Nephron progenitor cell (in vitro differentiated cells): ENCODE measurements around the gene FGA.

Experiments
- DNase-seq: peaks from one replicate; pipeline ENCODE4 v3.0.0; 2021
- H3K27ac Mint-ChIP-seq: 2 replicates; pipeline ENCODE4 v1.8.0; 2021; ENCODE audit warnings: mild to moderate bottlenecking, moderate library complexity, mixed read lengths
- H3K27me3 Mint-ChIP-seq: 2 replicates; pipeline ENCODE4 v1.8.0; 2021; ENCODE audit warnings: mild to moderate bottlenecking, low read depth, mixed read lengths; ENCODE audit not compliant: poor library complexity
- H3K36me3 Mint-ChIP-seq: 2 replicates; pipeline ENCODE4 v1.8.0; 2021; ENCODE audit warnings: low read depth, mixed read lengths
- H3K4me1 Mint-ChIP-seq: 2 replicates; pipeline ENCODE4 v1.8.0; 2021; ENCODE audit warnings: mixed read lengths
- H3K4me3 Mint-ChIP-seq: 2 replicates; pipeline ENCODE4 v1.8.0; 2021; ENCODE audit warnings: mild to moderate bottlenecking, moderate library complexity, mixed read lengths
- H3K9me3 Mint-ChIP-seq: 2 replicates; pipeline ENCODE4 v1.8.0; 2021; ENCODE audit warnings: mild to moderate bottlenecking, moderate library complexity, mixed read lengths
- TF ChIP-seq, protein P1 (sequence below): fragments of 200-600 bp; sonication (generic); IDR thresholded peaks from 2 replicates; pipeline ENCODE4 v1.5.0; 2021; ENCODE audit warnings: antibody characterized with exemption

FGA gene

DNA sequence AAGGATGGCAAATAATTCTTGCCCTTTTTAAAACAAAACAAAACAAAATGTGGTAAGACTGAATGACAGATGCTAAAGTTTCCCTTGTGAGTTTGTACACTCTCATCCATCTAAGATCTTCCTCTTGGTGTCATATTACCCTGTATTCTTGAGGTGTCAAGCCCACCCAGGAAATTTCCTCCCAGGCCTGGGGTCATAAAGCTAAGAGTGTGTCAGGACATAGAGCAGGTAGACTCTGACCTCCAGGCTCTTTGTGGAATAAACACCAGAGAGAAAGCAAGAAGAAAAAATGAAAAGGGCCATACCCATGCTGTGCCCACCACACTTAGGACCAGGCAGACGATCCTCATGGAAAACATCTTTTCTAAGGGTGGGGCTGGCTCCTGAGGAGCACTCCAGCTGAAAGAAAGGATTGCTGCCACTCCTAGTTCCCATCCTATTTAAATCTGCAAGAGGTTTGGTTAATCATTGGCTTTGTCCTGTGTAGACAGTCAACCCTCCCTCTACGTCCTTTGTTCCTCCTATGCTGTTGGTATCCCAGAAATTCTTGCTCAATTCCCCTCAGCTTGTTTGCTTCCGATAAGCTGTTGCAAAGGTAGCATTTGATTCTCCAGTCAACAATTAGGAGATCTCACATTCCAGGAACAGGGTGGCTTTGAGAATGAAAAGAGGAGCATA, at the start of gene FGA:
FGA (minus strand) TSS at position 414 of the 678 bp plus-strand sequence; CDS start at position 359, 55 bp downstream.
- Mint-ChIP-seq H3K9me3 (no peaks in the 10 kb centered on the region), H3K27me3 (peaks cover 4% of the 10 kb centered on the region), H3K4me3 (no peak within 1 kb of the TSS), H3K4me1 (peaks cover 21% of the 10 kb centered on the region), H3K36me3 (no peaks in the 10 kb centered on the region), H3K27ac (no peak within 1 kb of the TSS)
- TF ChIP-seq, protein P1, sequence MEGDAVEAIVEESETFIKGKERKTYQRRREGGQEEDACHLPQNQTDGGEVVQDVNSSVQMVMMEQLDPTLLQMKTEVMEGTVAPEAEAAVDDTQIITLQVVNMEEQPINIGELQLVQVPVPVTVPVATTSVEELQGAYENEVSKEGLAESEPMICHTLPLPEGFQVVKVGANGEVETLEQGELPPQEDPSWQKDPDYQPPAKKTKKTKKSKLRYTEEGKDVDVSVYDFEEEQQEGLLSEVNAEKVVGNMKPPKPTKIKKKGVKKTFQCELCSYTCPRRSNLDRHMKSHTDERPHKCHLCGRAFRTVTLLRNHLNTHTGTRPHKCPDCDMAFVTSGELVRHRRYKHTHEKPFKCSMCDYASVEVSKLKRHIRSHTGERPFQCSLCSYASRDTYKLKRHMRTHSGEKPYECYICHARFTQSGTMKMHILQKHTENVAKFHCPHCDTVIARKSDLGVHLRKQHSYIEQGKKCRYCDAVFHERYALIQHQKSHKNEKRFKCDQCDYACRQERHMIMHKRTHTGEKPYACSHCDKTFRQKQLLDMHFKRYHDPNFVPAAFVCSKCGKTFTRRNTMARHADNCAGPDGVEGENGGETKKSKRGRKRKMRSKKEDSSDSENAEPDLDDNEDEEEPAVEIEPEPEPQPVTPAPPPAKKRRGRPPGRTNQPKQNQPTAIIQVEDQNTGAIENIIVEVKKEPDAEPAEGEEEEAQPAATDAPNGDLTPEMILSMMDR = no peak
- DNase-seq = no peak

DNA sequence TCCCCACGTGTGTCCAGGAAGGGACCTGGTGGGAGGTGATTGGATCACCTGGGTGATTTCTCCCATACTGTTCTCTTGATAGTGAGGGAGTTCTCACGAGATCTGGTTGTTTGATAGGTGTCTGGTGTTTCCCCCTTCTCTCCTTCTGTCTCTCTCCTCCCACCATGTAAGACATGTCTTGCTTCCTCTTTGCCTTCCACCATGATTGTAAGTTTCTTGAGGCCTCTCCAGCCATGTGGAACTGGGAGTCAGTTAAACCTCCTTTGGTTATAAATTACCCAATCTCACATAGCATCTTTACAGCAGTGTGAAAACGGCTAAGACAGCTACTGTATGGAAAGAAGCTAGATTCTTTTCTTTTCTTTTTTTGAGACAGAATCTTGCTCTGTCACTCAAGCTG, 43.5 kb upstream of the FGA start:
- no peak overlapping the region for H3K4me3 Mint-ChIP-seq
- no peak for DNase-seq
- peaks cover 5% of the 10 kb centered on the region for H3K4me1 Mint-ChIP-seq
- H3K9me3 Mint-ChIP-seq = peaks cover 3% of the 10 kb centered on the region
- TF ChIP-seq, protein P1 = no peak
- H3K27me3 Mint-ChIP-seq = peaks cover 6% of the 10 kb centered on the region
- no peaks in the 10 kb centered on the region for H3K36me3 Mint-ChIP-seq
- H3K27ac Mint-ChIP-seq = no peak overlapping the region

DNA sequence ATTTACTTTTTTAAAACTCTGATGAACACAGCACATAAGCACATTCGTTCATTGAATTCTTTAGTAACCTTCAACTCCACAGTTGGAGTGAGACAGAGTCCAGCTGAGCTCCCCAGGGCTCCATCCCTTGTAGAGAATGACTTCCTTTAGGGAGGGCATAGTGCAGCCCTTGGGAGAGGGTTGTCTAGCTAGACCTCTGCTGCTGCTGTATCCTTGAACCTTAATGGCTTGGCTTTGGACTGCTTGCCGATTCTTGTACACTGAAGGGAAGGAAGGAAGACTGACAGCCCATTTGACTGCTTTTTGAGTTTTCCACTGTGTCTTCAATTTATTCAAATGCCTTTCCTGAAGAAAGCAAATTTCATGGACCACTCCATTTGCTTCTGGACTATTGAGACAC, 41.3 kb upstream of the FGA start:
- peaks cover 3% of the 10 kb centered on the region for H3K9me3 Mint-ChIP-seq
- no peaks in the 10 kb centered on the region for H3K4me1 Mint-ChIP-seq
- no peak for DNase-seq
- no peaks in the 10 kb centered on the region for H3K36me3 Mint-ChIP-seq
- H3K4me3 Mint-ChIP-seq = no peak overlapping the region
- no peak overlapping the region for H3K27ac Mint-ChIP-seq
- H3K27me3 Mint-ChIP-seq = peaks cover 5% of the 10 kb centered on the region
- TF ChIP-seq, protein P1 = no peak

DNA sequence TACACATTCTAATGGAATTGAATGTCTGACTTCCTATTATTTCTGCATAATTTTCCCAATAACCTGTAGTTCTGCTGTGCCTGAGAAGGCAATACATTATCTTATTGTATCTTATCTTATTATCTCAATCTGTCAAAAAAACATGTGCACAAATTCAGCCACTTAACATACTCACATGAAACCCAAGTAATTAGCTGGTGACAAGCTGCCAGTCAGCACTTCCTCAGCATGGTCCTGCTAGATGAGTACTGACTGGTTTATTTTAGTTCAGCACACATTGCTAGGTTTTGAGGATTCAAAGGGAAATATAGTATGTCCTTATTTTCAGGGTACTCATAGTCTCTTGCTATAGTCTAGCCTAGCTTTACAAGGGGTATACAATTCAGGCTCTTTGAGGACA, 39.8 kb upstream of the FGA start:
- no peaks in the 10 kb centered on the region for H3K9me3 Mint-ChIP-seq
- no peak for DNase-seq
- H3K4me1 Mint-ChIP-seq = peaks cover 5% of the 10 kb centered on the region
- no peak overlapping the region for H3K27ac Mint-ChIP-seq
- H3K36me3 Mint-ChIP-seq = no peaks in the 10 kb centered on the region
- peaks cover 8% of the 10 kb centered on the region for H3K27me3 Mint-ChIP-seq
- no peak overlapping the region for H3K4me3 Mint-ChIP-seq
- TF ChIP-seq, protein P1 = no peak

DNA sequence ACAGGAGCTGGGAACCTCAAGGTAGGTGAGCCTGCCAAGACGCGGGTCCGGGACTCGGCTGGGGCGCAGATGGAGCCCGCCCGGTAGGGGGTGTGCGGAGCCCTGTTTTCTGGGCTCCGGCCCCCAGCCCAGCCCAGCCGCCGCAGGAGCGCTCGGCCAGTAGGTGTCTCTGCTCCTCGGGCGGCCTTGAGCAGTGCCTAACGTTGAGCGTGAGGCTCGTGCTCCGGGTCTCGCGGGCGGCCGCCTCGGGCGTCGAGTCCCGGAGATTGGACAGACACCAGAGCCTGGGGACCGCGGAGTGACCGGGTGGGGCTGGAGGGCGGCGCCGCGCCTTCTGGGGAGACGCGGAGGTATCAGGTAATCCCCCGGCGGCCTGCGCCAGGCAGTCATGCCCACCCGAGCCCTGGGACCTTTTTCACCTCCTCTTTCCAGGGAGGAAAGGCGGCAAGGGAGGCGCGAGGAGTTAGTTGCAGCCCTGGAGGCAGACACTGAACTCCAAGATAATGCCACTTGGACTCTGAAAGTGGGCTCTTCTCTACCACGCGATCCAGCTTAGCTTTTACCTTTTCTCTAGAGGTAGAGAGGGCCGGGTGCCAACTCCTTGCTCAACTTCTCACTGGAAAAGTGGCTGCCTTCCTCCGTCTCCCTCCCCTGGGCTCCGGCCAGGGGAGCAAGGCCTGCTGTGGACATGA, 36.4 kb upstream of the FGA start:
- TF ChIP-seq, protein P1 = peak; percentile 70
- H3K36me3 Mint-ChIP-seq = no peaks in the 10 kb centered on the region
- peaks cover 5% of the 10 kb centered on the region for H3K4me1 Mint-ChIP-seq
- peak; percentile 87 for DNase-seq
- peak overlapping the region; percentile 22 for H3K4me3 Mint-ChIP-seq
- H3K9me3 Mint-ChIP-seq = no peaks in the 10 kb centered on the region
- H3K27me3 Mint-ChIP-seq = peaks cover 26% of the 10 kb centered on the region
- no peak overlapping the region for H3K27ac Mint-ChIP-seq
